WI38 (cell line): ENCODE measurements around the gene OR4Q2.
"Not testable (repeated sequence)": the region's sequence is repeated elsewhere in the genome, so short reads cannot be mapped to it uniquely, and the experiment has no call there.

Source experiments
- H3K4me3 ChIP-seq: 2 replicates; pipeline ENCODE4 v1.5.1; 2011; ENCODE audit warnings: low read depth, mild to moderate bottlenecking, control low read depth, low read length
- TF ChIP-seq, protein P1 (sequence below): IDR thresholded peaks from 2 replicates; pipeline ENCODE4 v1.5.1; 2012; ENCODE audit warnings: low read depth, mild to moderate bottlenecking, control low read depth, low read length

The OR4Q2 gene

DNA sequence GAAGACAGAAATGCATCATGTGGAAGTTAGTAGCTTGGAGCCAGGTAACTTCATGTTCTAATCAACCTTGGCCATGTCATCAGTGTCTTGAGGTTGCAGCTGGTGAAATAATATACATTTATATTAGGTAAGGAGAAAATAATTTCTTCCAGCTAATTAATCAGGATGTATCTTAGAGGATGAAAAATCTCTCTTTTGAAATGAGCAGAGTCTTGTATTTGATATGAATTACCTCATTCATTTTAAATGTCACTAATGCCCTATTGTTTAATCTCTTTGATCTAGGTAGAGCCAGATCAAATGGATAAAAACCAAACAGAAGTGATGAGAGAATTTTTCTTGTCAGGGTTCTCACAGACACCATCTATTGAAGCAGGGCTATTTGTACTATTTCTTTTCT is at the start of gene OR4Q2:
Gene OR4Q2, plus strand, starts transcription at position 301 of the 400 bp plus-strand sequence.
- H3K4me3 ChIP-seq, result no peak within 1 kb of the TSS
- TF ChIP-seq, protein P1, sequence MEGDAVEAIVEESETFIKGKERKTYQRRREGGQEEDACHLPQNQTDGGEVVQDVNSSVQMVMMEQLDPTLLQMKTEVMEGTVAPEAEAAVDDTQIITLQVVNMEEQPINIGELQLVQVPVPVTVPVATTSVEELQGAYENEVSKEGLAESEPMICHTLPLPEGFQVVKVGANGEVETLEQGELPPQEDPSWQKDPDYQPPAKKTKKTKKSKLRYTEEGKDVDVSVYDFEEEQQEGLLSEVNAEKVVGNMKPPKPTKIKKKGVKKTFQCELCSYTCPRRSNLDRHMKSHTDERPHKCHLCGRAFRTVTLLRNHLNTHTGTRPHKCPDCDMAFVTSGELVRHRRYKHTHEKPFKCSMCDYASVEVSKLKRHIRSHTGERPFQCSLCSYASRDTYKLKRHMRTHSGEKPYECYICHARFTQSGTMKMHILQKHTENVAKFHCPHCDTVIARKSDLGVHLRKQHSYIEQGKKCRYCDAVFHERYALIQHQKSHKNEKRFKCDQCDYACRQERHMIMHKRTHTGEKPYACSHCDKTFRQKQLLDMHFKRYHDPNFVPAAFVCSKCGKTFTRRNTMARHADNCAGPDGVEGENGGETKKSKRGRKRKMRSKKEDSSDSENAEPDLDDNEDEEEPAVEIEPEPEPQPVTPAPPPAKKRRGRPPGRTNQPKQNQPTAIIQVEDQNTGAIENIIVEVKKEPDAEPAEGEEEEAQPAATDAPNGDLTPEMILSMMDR, result no peak

DNA sequence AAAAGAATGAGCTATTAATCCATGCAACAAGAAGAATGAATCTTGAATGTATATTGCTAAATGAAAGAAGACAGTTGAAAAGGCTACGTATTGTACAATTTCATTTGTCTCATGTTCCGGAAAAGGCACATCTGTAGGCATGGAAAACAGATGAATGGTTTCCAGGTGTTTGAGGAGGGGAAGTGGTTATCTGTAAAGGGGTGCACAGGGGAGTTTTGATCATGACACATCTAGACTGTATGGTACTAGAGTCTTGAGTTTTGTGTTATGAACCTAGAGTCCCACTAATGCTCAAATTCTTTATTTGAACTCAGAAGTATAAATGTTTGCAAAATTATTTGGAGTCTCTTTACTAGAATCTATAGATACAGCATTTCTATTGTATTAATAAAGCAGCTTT is 32.2 kb upstream of the OR4Q2 start:
- not testable (repeated sequence) for H3K4me3 ChIP-seq

GRCh38 chr14:19974844-19975243 is 27.1 kb upstream of the OR4Q2 start:
- TF ChIP-seq, protein P1, result no peak
- H3K4me3 ChIP-seq, result no peak overlapping the region

- TF ChIP-seq, protein P1, result no peak
- no peak within 1 kb of the TSS for H3K4me3 ChIP-seq
These were observed 26.7 kb upstream of the OR4Q2 start, which contains the start of gene OR4K15 for GRCh38 chr14:19975291-19975690. OR4K15 (plus strand) TSS chr14:19975591; CDS start chr14:19975591, 0 bp downstream.

DNA sequence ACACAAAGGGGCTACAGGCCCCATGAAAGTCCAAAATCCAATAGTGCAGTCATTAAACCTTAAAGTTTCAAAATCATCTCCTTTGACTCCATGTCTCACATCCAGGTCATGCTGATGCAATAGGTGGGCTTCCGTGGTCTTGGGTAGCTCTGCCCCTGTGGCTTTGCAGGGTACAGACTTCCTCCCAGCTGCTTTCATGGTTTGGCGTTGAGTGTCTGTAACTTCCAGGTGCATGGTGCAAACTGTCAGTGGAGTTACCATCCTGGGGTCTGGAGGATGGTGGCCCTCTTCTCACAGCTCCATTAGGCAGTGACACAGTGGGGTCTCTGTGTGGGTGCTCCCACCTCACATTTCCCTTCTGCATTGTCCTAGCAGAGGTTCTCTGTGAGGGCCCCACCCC is 8.5 kb upstream of the OR4Q2 start:
- TF ChIP-seq, protein P1, result no peak
- no peak overlapping the region for H3K4me3 ChIP-seq

DNA sequence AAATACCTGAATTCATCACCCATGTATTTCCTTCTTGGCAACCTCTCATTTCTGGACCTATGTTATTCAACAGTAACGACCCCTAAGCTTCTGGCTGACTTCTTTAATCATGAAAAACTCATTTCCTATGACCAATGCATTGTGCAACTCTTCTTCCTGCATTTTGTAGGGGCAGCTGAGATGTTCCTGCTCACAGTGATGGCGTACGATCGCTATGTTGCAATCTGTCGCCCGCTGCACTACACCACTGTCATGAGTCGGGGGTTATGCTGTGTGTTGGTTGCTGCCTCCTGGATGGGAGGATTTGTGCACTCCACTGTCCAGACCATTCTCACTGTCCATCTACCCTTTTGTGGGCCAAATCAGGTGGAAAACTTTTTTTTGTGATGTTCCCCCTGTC is 356 bp downstream of the OR4Q2 start:
- TF ChIP-seq, protein P1, result no peak

DNA sequence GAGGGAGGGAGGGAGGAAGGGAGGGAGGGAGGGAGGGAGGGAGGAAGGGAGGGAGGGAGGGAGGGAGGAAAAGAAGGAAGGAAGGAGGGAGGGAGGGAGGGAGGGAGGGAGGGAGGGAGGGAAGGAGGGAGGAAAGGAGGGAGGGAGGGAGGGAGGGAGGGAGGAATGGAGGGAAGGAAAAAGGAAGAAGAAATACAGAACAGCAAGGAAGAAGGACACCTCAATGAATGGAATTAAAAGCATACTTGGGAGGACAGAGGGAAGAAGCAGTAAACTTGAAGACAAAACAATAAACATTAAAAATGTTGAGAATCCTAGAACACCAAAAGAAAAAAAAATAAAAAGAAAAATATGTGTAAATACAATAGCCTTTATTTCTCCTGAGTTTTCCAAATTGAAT is 6.2 kb downstream of the OR4Q2 start:
- no peak overlapping the region for H3K4me3 ChIP-seq
- TF ChIP-seq, protein P1, result no peak

More for the DNA sequence above, 356 bp downstream of the OR4Q2 start:
- no peak overlapping the region for H3K4me3 ChIP-seq

GRCh38 chr14:20019257-20019865 is 17.4 kb downstream of the OR4Q2 start, which contains the start of gene OR4K14:
OR4K14 (minus strand) TSS chr14:20019307; CDS start chr14:20015193, 4,114 bp downstream.
- H3K4me3 ChIP-seq, result no peak within 1 kb of the TSS
- TF ChIP-seq, protein P1, result no peak
